Muscle of leg (tissue), 11 donors: ENCODE results near the gene ABR. TPM values are rescaled to one million over a fixed set of nuclear protein-coding genes. Genes with fewer than 3 reads are reported as not detected.
A peak's percentile ranks its signal among the peaks of the same experiment; 100 is the strongest.

Experiments used
- DNase-seq: peaks from one replicate; pipeline ENCODE4 v3.0.0; 2013
- H3K27ac ChIP-seq: one replicate; pipeline ENCODE4 v1.5.1; 2013; ENCODE audit warnings: mild to moderate bottlenecking, low read length, control low read depth
- H3K27me3 ChIP-seq: one replicate; pipeline ENCODE4 v1.6.1; 2013; ENCODE audit warnings: low read length; ENCODE audit not compliant: control insufficient read depth, insufficient read depth
- H3K36me3 ChIP-seq: one replicate; pipeline ENCODE4 v1.6.1; 2013; ENCODE audit warnings: low read length; ENCODE audit not compliant: control insufficient read depth, insufficient read depth
- H3K4me1 ChIP-seq: one replicate; pipeline ENCODE4 v1.6.1; 2013; ENCODE audit warnings: low read length; ENCODE audit not compliant: control insufficient read depth, insufficient read depth
- H3K4me3 ChIP-seq: one replicate; pipeline ENCODE4 v1.5.1; 2013; ENCODE audit warnings: low read length, control low read depth
- H3K9me3 ChIP-seq: replicated peaks from 2 replicates; pipeline ENCODE4 v1.6.1; 2013; ENCODE audit warnings: low read depth, low read length; ENCODE audit not compliant: control insufficient read depth
- WGBS: methylation state at CpG from one replicate; pipeline ENCODE4 v1.1.5; 2013; ENCODE audit warnings: missing lambda C conversion rate; ENCODE audit not compliant: insufficient coverage; 5-methylcytosine and 5-hydroxymethylcytosine counted together
- polyA plus RNA-seq, 8 donors: library from polyadenylated mRNA; unstranded; fragments of 120-200 nt; gene quantifications; one replicate each; pipeline versions ENCODE4 v1.2.1 to v1.2.3, GENCODE V29; 2013; ENCODE audit warnings: inconsistent platforms in 1 of 8, low replicate concordance in 1 of 8; ENCODE audit not compliant: insufficient read length in 8 of 8, insufficient read depth in 1 of 8
- total RNA-seq: library from RNA; stranded (reverse); fragments of 120-200 nt; gene quantifications from one replicate; pipeline ENCODE4 v1.2.4, GENCODE V29; 2013

The ABR gene
- total and polyA plus RNA-seq, 9 donors, result 21.4 to 58.3 (median 40.1) TPM

- Histone ChIP-seq H3K4me3 (no peak overlapping the region), H3K27ac (no peak overlapping the region), H3K36me3 (no peaks in the 10 kb centered on the region), H3K27me3 (no peaks in the 10 kb centered on the region), H3K9me3 (no peaks in the 10 kb centered on the region), H3K4me1 (peaks cover 58% of the 10 kb centered on the region)
- WGBS, result no CpG with 5 or more reads among the region's 3 CpGs
- no peak for DNase-seq
Measured at GRCh38 chr17:1110541-1110861, 69.3 kb downstream of the ABR start.

- no peaks in the 10 kb centered on the region for H3K27me3 ChIP-seq
- H3K9me3 ChIP-seq, result no peaks in the 10 kb centered on the region
- H3K4me1 ChIP-seq, result peaks cover 54% of the 10 kb centered on the region
- H3K36me3 ChIP-seq, result no peaks in the 10 kb centered on the region
- H3K4me3 ChIP-seq, result peak overlapping the region; percentile 78
- DNase-seq, result no peak
- H3K27ac ChIP-seq, result peak overlapping the region; percentile 35
- 11% methylated on average over 21 of the region's 34 CpGs for WGBS
Measured at GRCh38 chr17:1109606-1110540, 69.9 kb downstream of the ABR start.

GRCh38 chr17:1108765-1109605, 70.8 kb downstream of the ABR start:
- Histone ChIP-seq H3K36me3 (no peaks in the 10 kb centered on the region), H3K27me3 (no peaks in the 10 kb centered on the region)
- peak; percentile 83 for DNase-seq

DNA sequence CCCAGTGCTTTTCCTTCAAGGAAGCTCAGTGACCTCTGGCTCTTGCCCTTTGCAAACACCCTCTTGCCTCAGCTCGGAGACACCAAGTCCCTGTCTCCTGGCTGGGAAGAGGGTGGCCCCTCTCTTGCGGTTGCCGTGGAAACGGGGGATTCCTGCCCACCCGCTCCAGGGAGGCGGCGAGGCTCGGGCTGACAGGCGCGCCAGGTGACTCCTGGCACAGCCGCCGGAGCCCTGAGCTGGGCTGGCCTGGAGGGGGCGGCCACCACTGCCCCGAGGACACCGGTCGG, 71.4 kb downstream of the ABR start:
- H3K36me3 ChIP-seq, result no peaks in the 10 kb centered on the region
- DNase-seq, result no peak
- no peaks in the 10 kb centered on the region for H3K9me3 ChIP-seq
- H3K4me1 ChIP-seq, result peaks cover 60% of the 10 kb centered on the region
- no peaks in the 10 kb centered on the region for H3K27me3 ChIP-seq
- peak overlapping the region; percentile 78 for H3K4me3 ChIP-seq
- H3K27ac ChIP-seq, result peak overlapping the region; percentile 51
- 1% methylated on average over 16 of the region's 16 CpGs for WGBS

More at GRCh38 chr17:1108765-1109605, 70.8 kb downstream of the ABR start:
- H3K4me3 ChIP-seq, result peak overlapping the region; percentile 78
- under 1% methylated on average over 84 of the region's 103 CpGs for whole genome bisulfite sequencing
- peak overlapping the region; percentile 62 for H3K27ac ChIP-seq
- no peaks in the 10 kb centered on the region for H3K9me3 ChIP-seq
- peaks cover 59% of the 10 kb centered on the region for H3K4me1 ChIP-seq

DNA sequence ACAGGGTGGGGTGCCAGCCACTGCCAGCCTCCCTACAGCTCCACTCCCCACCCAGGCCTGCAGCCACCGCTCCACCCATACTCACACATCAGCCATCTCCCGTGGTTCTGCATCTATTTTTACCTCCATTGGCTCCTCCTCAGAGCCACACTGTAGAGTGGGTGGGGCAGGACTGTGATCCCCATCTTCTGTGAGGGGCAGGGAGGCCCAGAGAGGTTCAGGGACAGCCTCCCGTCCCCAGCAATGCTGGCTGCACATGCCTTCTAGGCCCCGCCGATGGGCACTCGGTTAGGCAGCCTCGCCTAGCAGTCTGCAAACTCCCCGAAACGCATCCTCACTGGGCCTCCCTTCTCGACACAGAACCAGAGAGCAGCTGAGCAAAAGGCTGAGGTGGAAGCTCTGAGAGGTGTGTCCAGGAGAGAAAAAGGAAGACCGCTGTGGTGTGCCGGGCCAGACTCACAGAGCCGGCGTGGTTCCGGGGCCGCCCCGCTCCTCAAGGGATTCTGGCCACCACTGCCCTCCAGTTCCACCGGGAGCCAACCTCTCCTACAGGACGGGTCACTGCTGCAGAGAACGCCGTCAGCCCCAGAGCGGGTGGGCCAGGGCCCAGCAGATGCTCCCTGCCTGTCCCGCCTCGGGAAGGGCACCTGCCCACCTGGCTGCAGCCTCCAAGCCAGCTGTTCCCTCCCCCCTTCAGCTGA, 71.9 kb downstream of the ABR start:
- H3K27ac ChIP-seq, result peak overlapping the region; percentile 51
- no peaks in the 10 kb centered on the region for H3K27me3 ChIP-seq
- no peaks in the 10 kb centered on the region for H3K9me3 ChIP-seq
- DNase-seq, result no peak
- WGBS, result 24% methylated on average over 9 of the region's 24 CpGs
- H3K4me1 ChIP-seq, result peaks cover 60% of the 10 kb centered on the region
- H3K4me3 ChIP-seq, result peak overlapping the region; percentile 78
- no peaks in the 10 kb centered on the region for H3K36me3 ChIP-seq

GRCh38 chr17:1107083-1107776, 72.6 kb downstream of the ABR start:
- DNase-seq, result no peak
- Histone ChIP-seq H3K27me3 (no peaks in the 10 kb centered on the region), H3K27ac (no peak overlapping the region), H3K4me3 (no peak overlapping the region), H3K36me3 (no peaks in the 10 kb centered on the region), H3K9me3 (no peaks in the 10 kb centered on the region), H3K4me1 (peaks cover 60% of the 10 kb centered on the region)
- 81% methylated on average over 17 of the region's 20 CpGs for WGBS

DNA sequence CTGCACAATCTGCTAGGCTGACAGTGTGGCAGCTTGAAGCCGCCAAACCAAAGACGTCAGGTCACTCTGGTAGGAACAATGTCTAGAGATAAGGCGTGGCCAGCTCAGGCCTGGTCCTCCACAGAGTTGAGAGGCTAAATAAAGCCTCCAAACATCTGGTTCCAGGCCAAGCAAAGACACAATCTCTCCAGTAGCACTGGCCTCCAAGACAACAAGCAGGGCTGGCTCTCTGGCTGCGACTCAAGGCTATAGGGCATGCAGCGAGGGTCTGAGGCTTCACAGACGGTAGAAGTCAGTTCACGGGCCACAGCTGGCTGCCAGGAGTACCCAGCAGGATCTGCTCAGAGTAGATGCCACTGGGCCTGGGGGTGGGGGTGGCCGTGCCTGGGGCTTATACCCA, 75.6 kb downstream of the ABR start:
- Histone ChIP-seq H3K4me3 (no peak overlapping the region), H3K4me1 (peaks cover 40% of the 10 kb centered on the region), H3K9me3 (no peaks in the 10 kb centered on the region), H3K27ac (no peak overlapping the region), H3K27me3 (no peaks in the 10 kb centered on the region), H3K36me3 (peaks cover 12% of the 10 kb centered on the region)
- no peak for DNase-seq
- 81% methylated on average over 3 of the region's 8 CpGs for WGBS

GRCh38 chr17:1100382-1100781, 79.4 kb downstream of the ABR start:
- peak; percentile 78 for DNase-seq
- no peak overlapping the region for H3K4me3 ChIP-seq
- H3K27ac ChIP-seq, result peak overlapping the region; percentile 69
- H3K36me3 ChIP-seq, result peaks cover 21% of the 10 kb centered on the region
- no peaks in the 10 kb centered on the region for H3K27me3 ChIP-seq
- 35% methylated on average over 7 of the region's 11 CpGs for WGBS
- H3K9me3 ChIP-seq, result no peaks in the 10 kb centered on the region
- H3K4me1 ChIP-seq, result peaks cover 23% of the 10 kb centered on the region

DNA sequence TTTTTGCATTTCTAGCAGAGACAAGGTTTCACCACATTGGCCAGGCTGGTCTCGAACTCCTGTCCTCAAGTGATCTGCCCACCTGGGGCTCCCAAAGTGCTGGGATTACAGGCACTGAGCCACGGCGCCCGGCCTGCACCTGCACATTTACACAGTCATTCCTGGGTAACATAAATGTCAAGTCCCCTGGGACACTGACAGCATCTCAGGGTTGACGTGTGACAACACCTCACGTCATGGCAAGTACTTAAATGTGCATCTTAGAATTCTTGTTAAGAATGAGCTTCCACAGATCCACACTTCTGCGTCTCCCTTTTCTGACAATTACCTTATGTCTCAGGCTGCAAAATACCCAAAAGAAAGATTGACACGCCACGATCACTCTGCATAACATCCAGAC, 80.5 kb downstream of the ABR start:
- no peak overlapping the region for H3K4me3 ChIP-seq
- H3K27me3 ChIP-seq, result no peaks in the 10 kb centered on the region
- whole genome bisulfite sequencing, result 82% methylated on average over 7 of the region's 9 CpGs
- DNase-seq, result no peak
- peaks cover 17% of the 10 kb centered on the region for H3K4me1 ChIP-seq
- H3K9me3 ChIP-seq, result no peaks in the 10 kb centered on the region
- peaks cover 28% of the 10 kb centered on the region for H3K36me3 ChIP-seq
- H3K27ac ChIP-seq, result no peak overlapping the region
